Stimulated activated CD4-positive, alpha-beta T cell treated with anti-CD3 and anti-CD28 coated beads, Interleukin-4, amount 100 ng/mL, for 4 hours (primary cell): ENCODE measurements around the gene CCDC34.

Experiments
- DNase-seq, 2 experiments: peaks; one replicate each; pipeline ENCODE4 v3.0.0-alpha.2; 2020

CCDC34 gene

GRCh38 chr11:27392278-27393114, 29.5 kb upstream of the CCDC34 start:
- DNase-seq, result no peak

GRCh38 chr11:27391331-27392015, 28.5 kb upstream of the CCDC34 start:
- no peak for DNase-seq

GRCh38 chr11:27390318-27391295, 27.6 kb upstream of the CCDC34 start:
- DNase-seq, result no peak

GRCh38 chr11:27388869-27389268, 25.9 kb upstream of the CCDC34 start:
- no peak for DNase-seq

GRCh38 chr11:27388001-27388400, 25.0 kb upstream of the CCDC34 start:
- no peak for DNase-seq

GRCh38 chr11:27387362-27387761, 24.3 kb upstream of the CCDC34 start:
- no peak for DNase-seq

GRCh38 chr11:27386181-27386845, 23.3 kb upstream of the CCDC34 start:
- DNase-seq, result no peak

- DNase-seq, result no peak
Measured at GRCh38 chr11:27385245-27385644, 22.2 kb upstream of the CCDC34 start.

GRCh38 chr11:27384227-27384626, 21.2 kb upstream of the CCDC34 start:
- DNase-seq, result no peak

GRCh38 chr11:27383645-27384044, 20.6 kb upstream of the CCDC34 start:
- no peak for DNase-seq

- no peak for DNase-seq
Measured at GRCh38 chr11:27381238-27381666, 18.2 kb upstream of the CCDC34 start.

GRCh38 chr11:27380771-27381170, 17.8 kb upstream of the CCDC34 start:
- no peak for DNase-seq

GRCh38 chr11:27379449-27379848, 16.4 kb upstream of the CCDC34 start:
- no peak for DNase-seq

- DNase-seq, result no peak
Measured at GRCh38 chr11:27375370-27375769, 12.4 kb upstream of the CCDC34 start.

- no peak for DNase-seq
Measured at GRCh38 chr11:27373856-27374602, 11.0 kb upstream of the CCDC34 start.

- DNase-seq, result no peak
Measured at GRCh38 chr11:27373392-27373791, 10.4 kb upstream of the CCDC34 start.

- DNase-seq, result no peak
Measured at GRCh38 chr11:27372164-27372563, 9.1 kb upstream of the CCDC34 start.

- no peak for DNase-seq
Measured at GRCh38 chr11:27371489-27371888, 8.5 kb upstream of the CCDC34 start.

GRCh38 chr11:27370374-27370773, 7.4 kb upstream of the CCDC34 start:
- DNase-seq, result no peak

- no peak for DNase-seq
Measured at GRCh38 chr11:27367881-27368280, 4.9 kb upstream of the CCDC34 start.

GRCh38 chr11:27363576-27364117, 632 bp upstream of the CCDC34 start:
- DNase-seq, result no peak
